ENCODE measurements around the gene ZBTB17. TPM values are rescaled to one million over a fixed set of nuclear protein-coding genes. Genes with fewer than 3 reads are reported as not detected.
A peak's percentile ranks its signal among the peaks of the same experiment; 100 is the strongest.

The ZBTB17 gene
- total RNA-seq, 4 donors from 2014 or later = 33.3 to 113 (median 50.5) TPM

- intact Hi-C loops (cut with DNase I; ENCODE audit: low total_unique reads) = loop anchor here (10.0 kb wide), 1 partner anchor 65 kb away; no protein-coding TSS in a partner anchor
- peaks cover 25 to 48% (median 36%) of the 10 kb centered on the region in 4 donors for H3K4me1 ChIP-seq
- peak overlapping the region in 2 of 4 donors; percentile 12 to 15 for H3K4me3 ChIP-seq
Measured at GRCh38 chr1:15949453-15950245, 26.3 kb downstream of the ZBTB17 start.

DNA sequence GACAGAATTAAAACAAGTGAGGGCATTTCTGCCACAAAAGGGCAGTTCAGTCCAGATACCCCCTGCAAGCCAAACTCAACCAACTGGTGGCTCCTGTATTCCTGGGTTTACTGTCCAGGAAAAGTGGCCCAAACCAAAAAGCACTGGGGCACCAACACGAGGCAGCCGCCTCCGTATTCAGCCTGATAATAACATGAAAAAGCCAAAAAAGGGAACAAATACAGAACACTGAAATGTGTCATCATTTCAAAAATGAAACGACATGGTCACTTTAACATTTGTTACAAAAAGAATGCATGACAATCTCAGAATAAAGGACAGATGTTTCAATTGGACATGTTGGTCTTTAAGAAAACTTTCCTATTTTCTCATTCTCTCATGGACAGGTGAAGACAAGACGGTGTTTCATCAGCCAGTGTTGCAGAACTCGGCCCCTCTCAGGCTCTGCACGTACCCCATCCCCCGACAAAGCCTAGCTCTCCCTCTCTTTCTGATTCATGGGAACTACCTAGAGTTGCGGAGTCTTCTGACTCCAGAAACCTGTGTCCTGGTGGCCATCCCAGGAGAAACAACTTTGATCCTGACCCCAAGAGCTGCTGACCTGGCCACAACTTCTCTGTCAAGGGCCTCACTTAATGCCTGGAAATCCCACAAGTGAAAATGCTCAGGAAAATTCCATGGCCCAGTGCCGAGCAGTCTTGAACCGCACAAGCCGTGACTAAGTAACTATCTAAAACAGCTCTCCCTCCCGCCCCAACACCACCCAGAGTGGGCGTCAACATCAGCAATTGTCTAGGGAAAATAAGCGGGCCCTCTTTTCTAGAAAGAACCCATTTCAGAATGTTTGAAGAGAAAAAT lies 27.1 kb downstream of the ZBTB17 start:
- peaks cover 25 to 41% (median 34%) of the 10 kb centered on the region in 4 donors for H3K4me1 ChIP-seq
- peaks cover 0 to 15% (median 5%) of the 10 kb centered on the region in 4 donors for H3K36me3 ChIP-seq
- H3K27ac ChIP-seq = peak overlapping the region; percentile 83 to 90 (median 90)
- WGBS, 2 donors (ENCODE audit: low coverage in 1 of 2) = 55 to 68% methylated on average over 6 to 15 of the region's 15 CpGs
- H3K9me3 ChIP-seq = no peaks in the 10 kb centered on the region
- DNase-seq = peak; percentile 60
- intact Hi-C loops (cut with DNase I; ENCODE audit: low total_unique reads) = loop anchor here (10.0 kb wide), 1 partner anchor 64 kb away; no protein-coding TSS in a partner anchor
- in situ Hi-C loops (cut with MboI; ENCODE audit: low pct_ligation_motif_present in 1 of 4, low pct_unique_long_range_greater_than_20kb in 1 of 4, low sequenced_read_pairs in 3 of 4) = no loop called here
- peak overlapping the region in 2 of 4 donors; percentile 12 to 15 for H3K4me3 ChIP-seq
- TF ChIP-seq EP300 (IDR thresholded peaks at IDR 0.05; ENCODE audit: low read depth) = no peak
- TF ChIP-seq, protein P1, sequence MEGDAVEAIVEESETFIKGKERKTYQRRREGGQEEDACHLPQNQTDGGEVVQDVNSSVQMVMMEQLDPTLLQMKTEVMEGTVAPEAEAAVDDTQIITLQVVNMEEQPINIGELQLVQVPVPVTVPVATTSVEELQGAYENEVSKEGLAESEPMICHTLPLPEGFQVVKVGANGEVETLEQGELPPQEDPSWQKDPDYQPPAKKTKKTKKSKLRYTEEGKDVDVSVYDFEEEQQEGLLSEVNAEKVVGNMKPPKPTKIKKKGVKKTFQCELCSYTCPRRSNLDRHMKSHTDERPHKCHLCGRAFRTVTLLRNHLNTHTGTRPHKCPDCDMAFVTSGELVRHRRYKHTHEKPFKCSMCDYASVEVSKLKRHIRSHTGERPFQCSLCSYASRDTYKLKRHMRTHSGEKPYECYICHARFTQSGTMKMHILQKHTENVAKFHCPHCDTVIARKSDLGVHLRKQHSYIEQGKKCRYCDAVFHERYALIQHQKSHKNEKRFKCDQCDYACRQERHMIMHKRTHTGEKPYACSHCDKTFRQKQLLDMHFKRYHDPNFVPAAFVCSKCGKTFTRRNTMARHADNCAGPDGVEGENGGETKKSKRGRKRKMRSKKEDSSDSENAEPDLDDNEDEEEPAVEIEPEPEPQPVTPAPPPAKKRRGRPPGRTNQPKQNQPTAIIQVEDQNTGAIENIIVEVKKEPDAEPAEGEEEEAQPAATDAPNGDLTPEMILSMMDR (IDR thresholded peaks at IDR 0.05) = peak in 1 of 5 experiments; percentile 11
- no peaks in the 10 kb centered on the region for H3K27me3 ChIP-seq

More at GRCh38 chr1:15949453-15950245, 26.3 kb downstream of the ZBTB17 start:
- peak; percentile 88 for DNase-seq
- in situ Hi-C loops (cut with MboI; ENCODE audit: low pct_ligation_motif_present in 1 of 4, low pct_unique_long_range_greater_than_20kb in 1 of 4, low sequenced_read_pairs in 3 of 4) = no loop called here
- Histone ChIP-seq H3K27ac (peak overlapping the region; percentile 83 to 90 (median 90)), H3K9me3 (no peaks in the 10 kb centered on the region), H3K36me3 (peaks cover 0 to 8% (median under 1%) of the 10 kb centered on the region in 4 donors), H3K27me3 (no peaks in the 10 kb centered on the region)
- TF ChIP-seq POLR2AphosphoS5 (IDR thresholded peaks at IDR 0.05) = peak in 2 of 3 donors; percentile 68 to 72
- TF ChIP-seq, protein P1 (IDR thresholded peaks at IDR 0.05) = no peak
- TF ChIP-seq POLR2A (IDR thresholded peaks at IDR 0.05) = no peak
- WGBS, 2 donors (ENCODE audit: low coverage in 1 of 2) = 49 to 67% methylated on average over 3 to 23 of the region's 25 CpGs

DNA sequence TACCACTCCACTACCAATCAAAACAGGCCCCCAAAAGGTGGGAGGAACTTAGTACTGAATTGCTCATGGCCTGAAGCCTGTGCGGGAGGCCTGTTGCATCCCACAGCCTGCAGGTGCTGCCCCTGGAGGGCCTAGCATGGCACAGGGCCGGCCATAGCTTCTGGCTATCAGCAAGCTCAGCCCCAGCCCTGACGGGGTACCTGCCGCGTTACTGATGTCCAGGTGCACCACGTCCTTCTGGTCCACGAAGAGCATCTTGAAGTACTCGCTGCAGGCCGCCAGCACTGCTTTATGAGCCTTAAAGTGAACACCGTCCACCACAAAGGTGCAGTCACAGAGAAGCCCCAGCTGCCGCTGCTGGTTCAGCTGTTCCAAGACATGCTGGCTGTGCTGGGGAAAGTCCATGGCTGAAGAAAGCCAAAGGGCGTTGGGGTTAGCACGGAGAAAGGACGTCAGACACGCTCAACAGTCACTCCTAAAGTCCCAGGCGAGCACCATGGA lies 27.8 kb downstream of the ZBTB17 start:
- in situ Hi-C loops (cut with MboI; ENCODE audit: low pct_ligation_motif_present in 1 of 4, low pct_unique_long_range_greater_than_20kb in 1 of 4, low sequenced_read_pairs in 3 of 4) (no loop called here), intact Hi-C loops (cut with DNase I; ENCODE audit: low total_unique reads) (loop anchor here (10.0 kb wide), 1 partner anchor 63 kb away; no protein-coding TSS in a partner anchor)
- Histone ChIP-seq H3K27me3 (no peaks in the 10 kb centered on the region), H3K27ac (peak overlapping the region; percentile 83 to 90 (median 90)), H3K9me3 (no peaks in the 10 kb centered on the region), H3K36me3 (peaks cover 0 to 20% (median 8%) of the 10 kb centered on the region in 4 donors), H3K4me1 (peaks cover 25 to 41% (median 33%) of the 10 kb centered on the region in 4 donors), H3K4me3 (no peak overlapping the region)
- DNase-seq = no peak
- TF ChIP-seq EP300 (IDR thresholded peaks at IDR 0.05; ENCODE audit: low read depth) = no peak
- TF ChIP-seq POLR2AphosphoS5 (IDR thresholded peaks at IDR 0.05) = no peak
- TF ChIP-seq, protein P1 (IDR thresholded peaks at IDR 0.05) = no peak
- 78% methylated on average over 16 of the region's 16 CpGs; no CpG with 5 or more reads in 1 of the 2 donors for whole genome bisulfite sequencing, 2 donors (ENCODE audit: low coverage in 1 of 2)

All from transverse colon (tissue), 4 donors.